GM19463 (cell line): ENCODE measurements around the gene PAAF1.

Experiments
- ATAC-seq: cut with Tn5 transposase; IDR thresholded peaks from one replicate; pipeline ENCODE4 v1.9.1; 2021; ENCODE audit warnings: mild to moderate bottlenecking, moderate library complexity; ENCODE audit not compliant: unreplicated experiment

The PAAF1 gene

DNA sequence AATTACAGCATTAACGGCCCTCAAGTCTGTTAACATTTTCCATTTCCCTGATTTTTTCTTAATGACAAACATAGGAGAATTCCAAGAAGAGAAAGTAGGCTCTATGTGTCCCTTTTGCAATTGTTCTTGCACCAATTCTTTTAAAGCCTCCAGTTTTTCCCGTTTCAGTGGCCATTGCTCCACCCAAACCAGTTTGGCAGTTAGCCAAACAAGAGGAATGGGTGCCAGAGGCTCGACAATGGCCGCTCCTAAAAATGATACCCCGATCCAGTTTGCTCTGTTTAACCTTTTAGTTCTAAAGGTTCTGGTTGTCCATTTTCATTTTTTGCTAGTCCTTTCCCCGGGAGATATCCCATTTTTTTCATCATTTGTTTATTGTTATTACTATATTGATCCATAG lies 67.3 kb downstream of the PAAF1 start:
- no peak for ATAC-seq

DNA sequence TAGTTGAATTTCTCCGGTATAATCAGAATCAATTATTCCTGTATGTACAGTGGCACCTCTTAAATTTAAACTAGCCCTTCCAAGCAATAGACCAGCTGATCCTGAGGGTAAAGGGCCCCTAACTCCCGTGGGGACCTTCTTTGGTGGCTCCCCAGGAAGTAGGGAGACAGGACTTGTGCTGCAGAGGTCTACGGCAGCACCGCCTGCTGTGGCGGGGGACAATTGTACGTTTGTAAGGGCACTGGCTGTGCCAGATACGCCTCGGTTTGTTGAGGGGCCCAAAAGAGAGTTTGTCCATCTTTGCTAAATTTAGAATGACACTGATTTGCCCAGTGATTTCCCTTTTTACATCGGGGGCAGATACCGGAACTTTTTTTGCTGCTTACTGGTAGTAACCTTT lies 68.1 kb downstream of the PAAF1 start:
- no peak for ATAC-seq

DNA sequence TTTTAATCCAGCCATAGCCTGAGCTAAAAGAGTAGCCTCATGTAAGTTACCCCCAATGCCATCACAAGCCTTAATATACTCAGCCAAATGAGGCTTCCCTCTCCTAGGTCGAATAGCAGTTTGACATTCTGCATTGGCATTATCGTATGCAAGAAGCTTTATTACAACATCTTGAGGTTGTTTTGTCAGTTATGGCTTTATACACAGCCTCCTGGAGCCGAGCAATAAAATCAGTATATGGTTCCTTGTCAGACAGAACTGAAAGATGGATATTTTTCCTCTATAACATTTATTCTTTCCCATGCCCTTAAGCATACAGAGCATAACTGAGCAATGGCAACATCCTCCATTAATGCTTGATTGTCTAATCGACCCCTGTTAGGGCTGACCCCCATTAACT lies 68.6 kb downstream of the PAAF1 start:
- no peak for ATAC-seq

DNA sequence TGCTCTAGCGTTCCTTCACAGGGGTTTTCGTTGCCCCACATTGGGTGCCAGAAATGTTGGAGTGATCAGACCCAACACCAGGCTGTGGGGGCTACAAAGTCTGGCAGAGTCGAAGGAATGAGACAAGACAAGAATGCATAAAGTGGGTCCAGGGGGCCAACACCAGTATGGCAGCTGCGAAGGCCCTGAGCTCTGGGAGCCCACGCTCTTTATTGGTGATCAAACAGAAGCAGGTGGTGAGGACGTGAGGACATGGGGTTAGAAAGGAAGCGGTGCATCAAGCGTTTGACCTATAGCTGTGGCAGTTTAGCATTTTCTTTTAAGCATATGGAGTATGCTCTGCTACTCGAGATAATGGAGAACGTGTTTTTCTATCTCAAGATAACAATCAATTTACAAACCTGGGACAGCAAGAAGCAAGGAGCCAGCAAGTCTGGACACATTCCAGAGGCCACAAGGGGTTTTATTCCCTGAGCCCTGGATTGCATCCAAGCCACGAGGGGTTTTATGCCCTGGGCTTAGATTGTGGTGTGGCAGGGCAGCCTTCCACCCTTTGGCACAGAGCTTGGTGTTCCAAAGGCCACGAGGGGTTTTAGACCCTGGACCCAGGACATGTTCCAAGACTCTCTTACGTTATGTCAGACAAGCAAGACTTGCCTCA lies 70.1 kb downstream of the PAAF1 start:
- ATAC-seq, result no peak

DNA sequence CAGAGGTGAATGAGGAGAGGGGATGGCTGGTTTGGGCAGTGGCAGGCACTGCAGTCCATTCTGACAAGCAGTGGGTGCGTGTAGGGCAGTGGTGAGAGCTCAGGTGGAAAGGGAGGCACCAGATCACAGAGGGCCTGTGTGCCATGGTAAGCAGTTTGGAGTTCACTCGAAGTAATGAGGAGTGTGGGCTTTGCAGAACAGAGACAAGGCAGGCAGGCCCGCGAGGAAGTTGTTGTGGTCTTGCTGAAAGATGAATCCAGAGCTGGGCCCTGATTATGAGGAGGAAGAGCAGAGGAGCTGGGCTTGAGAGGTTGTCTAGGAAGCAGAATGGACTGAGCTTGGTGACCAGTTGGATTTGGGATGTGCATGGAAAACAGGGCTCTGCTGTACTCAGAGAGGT lies 72.4 kb downstream of the PAAF1 start:
- no peak for ATAC-seq

DNA sequence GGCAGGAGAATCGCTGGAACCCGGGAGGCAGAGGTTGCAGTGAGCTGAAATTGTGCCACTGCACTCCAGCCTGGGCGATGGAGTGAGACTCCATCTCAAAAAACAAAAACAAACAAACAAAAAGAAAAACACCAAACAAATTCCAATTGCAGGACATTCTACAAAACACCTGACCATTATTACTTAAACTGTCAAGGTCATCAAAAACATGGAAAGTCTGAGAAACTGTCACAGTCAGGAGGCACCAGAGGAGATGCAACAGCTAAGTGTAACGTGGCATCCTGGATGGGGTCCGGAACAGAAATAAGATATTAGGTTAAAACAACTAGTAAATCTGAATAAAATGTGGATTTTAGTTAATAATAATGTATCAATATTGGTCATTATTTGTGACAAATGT lies 73.1 kb downstream of the PAAF1 start:
- no peak for ATAC-seq

DNA sequence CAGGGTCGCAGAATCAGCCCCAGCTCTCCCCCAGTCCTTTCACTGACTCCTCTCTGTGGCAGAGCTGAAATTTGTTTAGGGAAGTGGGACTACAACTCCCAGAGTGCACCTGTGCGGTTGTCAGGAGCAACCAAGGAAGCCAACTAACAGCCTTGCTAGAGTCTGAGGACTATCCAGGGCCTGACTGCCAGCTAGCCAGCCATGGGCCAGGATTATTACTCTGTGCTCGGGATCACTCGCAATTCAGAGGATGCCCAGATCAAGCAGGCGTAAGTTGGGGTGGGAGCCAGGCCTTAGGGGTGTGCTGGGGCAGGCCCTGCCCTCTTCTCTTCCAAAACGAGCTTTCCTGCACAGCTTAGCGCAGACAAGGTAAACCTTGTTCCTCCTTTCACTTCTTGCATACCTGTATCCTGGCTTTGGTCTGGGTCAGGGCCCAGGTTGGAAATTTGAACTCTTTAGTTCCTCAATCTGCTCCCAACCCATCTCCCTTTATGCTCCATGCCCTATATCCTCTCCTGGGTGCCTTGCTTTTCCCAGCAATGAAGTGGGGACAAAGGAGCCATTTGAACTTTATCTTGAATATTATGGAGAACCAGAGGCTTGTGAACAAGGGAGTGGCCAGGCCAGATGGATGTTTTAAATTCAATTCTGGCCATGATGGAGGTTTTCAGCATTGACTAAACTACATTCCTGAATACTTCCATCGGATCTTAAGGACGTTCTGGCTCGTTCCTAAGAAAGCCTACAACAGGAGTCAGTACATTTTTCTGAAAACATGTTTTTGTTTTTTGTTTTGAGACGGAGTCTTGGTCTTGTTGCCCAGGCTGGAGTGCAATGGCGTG lies 74.3 kb downstream of the PAAF1 start, which contains the start of gene DNAJB13:
TSS of gene DNAJB13 (plus strand) at position 158 of the 842 bp plus-strand sequence. CDS start at position 202, 44 bp downstream.
- ATAC-seq, result peak; percentile 93

DNA sequence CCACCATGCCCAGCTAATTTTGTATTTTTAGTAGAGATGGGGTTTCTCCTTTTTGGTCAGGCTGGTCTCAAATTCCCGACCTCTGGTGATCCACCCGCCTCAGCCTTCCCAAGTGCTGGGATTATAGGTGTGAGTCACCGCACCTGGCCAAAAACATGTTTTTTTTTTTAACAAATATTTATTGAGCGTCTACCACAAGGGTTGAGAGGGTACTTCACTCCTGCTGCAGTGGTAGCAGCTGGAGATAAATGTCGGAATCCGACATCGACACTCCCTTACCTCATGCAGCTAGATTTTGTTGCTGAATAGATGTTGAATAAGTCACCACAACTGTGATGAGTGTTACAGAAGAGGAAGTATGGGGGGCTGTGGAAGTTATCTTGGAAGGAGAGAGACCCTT lies 75.0 kb downstream of the PAAF1 start:
- ATAC-seq, result no peak

DNA sequence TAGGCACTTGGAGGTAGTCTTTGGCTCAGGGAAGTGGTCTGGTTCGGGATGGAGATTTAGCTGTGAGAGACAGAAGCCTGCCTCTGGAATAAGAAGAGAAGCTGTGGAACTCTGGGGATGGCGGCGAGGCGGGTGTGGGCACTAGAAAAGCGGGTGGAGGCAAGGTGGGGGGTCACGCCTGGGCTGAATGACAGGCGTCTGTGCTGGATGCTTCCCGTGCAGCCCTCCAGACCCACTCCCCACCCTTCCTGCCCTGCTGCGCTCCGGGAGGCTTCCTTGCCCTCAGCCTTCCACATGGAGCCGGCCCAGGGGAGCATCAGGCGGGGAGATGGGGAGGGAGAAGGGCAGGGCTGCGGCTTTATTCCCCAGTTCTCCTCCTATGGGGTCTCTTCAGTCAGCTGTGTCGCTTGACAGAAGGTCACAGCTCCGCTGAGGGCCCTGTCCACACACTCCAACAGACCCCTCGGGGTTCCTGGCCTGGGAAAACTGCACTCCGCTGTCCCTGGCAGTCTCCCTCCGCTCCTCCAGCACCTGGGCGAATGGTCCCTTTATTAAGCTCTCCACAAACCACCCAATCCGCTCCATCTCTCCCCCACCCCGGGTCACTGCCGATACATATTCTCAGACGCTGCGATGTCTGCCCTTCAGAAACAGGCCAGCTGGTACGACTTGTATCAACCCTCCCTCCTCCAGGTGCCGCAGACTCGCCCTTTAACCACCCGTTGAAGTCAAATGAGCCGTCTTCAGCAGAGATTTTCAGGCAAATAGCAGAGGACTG lies 80.3 kb downstream of the PAAF1 start:
- no peak for ATAC-seq

DNA sequence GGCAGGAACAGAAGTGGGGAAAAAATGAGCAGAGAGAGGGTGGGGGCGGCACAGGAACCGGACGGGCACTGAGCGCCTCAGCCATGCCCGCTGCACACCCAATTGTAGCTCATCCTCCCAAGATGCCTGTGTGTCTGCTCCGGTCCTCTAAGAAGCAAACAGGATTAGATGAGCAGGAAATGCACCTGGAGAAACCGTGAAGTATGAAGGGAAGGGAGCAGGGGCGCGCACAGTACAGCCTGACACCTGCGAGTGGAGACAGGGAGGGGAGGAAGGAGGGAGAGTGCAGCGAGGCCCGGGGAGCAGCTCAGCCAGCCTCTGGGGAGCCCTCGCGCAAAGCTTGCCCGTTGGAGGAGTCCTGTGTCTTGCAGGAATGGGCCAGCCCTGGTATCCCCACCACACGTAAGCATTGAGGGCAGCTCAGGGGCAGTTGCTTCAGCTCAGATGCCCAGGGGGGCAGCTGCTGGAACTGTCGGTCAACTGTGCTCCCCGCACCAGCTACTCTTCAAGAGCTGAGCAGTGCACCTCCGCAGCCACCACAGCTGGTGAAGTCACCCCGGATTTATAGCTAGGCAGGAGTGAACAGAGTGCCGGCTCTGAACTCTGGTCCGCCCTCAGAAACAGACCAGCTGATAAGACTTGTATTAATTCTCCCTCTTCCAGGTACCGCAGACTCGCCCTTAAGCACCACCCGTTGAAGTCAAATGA lies 81.0 kb downstream of the PAAF1 start:
- no peak for ATAC-seq

DNA sequence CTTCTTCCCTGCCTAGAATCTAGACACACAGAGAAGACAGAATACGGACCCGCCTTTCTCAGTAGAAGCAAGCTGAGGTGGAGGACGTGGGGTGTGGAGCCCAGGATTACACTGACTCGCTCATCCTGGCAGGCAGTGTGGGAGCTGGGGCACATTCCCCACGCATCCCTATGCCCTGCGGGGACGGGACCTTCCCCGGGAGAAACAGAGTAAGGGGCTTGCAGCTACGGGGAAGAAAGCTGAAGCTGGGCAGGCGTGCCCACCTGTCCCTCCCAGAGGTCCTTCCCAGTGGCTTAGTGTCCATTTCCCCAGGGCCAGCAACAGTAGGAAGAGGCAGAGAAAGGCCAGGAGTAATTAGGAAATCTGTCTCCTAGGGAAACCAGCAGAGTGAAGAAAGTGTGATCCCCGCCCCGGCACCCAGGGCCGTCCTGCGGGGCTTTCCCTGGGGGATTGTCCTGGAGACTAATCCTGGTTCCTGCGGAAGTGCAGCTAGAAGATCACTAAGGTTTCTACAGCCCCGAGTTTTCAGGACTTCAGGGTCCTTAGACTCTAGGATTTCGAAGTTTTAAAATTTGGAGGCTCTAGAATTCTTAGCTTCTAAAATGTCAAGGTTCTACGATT lies 81.8 kb downstream of the PAAF1 start:
- no peak for ATAC-seq

DNA sequence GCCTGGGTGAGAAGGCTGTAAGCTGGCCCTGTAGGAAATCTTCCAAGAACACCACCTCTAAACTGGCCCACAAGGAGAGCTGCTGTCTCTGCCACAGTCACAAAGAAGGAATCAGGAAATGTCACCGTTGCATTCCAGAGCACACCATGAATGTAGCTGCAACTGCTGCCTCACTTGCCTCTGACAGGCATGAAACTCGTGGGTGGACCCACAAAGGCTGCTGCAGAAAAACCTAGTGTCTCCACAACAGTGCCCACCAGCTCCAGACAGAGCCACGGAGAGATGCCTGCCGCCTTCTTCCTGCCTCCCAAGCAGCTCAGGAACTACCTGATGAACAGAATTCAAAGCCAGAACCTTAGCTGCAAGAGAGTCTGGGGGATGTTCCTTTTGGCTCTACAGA lies 84.5 kb downstream of the PAAF1 start:
- no peak for ATAC-seq

DNA sequence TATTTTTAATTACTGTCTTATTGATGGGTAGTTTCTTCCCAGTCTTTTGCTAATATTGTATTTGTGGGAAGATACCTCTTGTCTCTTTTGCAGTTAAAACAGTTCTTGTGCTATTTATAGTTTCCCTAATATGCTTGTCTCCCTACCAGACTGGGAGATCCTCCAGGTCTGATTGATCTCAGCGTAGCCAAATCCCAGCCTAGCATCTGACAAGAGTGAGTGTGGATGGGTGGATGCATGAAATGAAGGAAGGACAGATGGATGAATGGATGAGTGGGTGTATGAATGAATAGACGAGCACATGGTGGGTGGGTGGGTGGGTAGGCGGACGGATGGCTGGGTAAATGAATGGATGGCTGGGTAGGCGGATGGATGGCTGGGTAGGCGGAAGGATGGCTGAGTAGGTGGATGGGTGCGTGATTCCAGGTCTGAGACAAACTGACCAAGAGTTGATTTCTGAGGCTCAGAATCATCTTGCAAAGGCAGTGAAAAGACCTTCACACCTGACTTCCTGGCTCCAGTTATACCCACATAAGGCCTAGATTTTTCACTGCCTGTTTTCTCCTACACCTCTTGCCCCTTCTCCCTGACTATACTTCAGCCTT lies 85.4 kb downstream of the PAAF1 start:
- no peak for ATAC-seq

DNA sequence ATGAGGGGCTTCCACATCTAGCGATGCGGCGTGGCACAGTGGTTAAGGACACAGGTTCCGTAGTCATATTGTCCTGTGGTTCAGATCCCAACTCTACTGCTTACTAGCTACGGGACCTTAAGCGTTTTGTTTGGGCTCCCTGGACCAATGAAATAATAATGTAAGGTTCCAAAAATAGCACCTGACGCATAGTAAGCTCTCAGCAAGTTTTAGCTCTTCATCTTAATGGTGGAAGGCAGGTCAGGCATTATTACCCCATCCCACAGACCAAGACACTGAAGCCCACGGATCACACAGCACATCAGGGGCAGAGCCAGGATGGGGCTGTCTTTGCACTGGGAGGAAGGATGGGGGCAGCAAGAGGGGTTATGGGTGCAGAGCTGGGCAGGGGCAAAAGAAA lies 87.1 kb downstream of the PAAF1 start:
- ATAC-seq, result no peak

DNA sequence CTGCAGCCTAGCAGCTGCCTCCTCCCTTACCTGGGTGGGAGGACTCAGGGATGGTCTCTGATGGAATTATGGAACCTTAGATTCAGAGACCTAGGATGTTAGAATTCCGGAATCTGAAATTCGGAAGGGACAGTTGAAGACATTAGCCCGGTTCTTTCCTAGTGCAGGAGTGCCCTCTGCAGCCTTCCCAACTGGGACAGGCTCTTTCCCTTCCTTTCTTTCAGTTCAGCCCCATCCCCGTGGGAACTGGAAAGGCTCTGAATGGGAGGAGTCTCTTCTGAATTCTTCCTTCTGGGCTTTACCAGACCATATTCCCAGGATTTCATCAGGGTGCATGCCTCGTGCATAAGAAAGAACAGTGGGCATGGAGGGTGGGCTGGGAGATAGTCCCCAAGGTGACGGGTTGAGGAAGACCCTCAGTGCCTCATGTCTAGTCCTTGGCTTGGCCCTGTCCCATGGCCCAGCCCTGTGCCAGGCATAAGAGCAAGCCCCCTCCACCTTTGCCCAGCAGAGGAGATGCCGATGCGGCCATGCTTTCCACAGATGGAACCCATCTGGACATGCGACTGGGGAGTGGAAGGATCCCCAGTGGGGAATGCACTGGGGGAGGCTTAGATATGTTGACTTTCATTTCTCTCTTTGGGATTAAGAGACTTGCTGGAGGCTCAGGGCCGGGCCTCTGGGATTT lies 88.4 kb downstream of the PAAF1 start:
- ATAC-seq, result no peak

DNA sequence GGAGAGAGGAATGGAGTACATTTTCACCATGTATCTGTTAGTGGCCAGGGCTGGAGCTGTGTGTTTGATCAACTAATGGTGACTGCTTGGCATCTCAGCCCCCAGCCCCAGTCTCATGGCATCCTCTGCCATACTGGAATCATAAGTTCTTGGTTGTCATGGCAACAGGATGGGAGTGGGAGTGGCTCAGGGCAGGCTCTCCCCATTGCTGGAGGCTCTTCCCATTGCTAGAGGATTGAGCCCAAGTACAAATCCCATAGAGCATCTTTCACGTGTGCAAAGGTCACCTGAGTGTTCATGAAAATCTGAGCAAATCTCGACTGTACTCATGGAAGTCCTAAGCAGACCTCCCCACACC lies 88.9 kb downstream of the PAAF1 start:
- ATAC-seq, result no peak

DNA sequence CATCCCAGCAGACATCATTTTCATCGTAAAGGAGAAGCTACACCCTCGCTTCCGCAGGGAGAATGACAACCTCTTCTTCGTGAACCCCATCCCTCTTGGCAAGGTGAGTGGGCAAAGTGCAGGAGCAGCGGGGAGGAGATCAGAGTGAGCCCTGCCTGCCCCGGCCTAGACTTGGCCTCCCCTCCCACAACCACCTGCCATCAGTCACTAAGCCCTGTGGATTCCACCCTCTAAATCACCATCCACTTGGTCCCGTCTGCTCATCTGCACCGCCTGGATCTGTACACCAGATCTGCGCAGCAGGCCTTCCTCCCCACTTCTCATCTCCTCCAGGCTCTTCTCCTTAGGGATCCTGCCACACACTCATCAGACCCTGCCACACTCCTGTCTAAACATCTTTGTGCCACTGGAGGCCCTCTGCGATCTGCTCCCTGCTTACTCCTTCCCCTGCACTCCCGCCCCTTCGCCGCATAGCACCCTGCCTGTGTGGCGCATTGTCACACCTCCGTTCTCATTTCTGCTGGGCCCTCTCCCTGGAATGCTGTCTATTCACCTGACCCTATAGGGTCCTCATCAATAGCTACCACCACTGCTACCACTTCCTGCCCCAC lies 91.7 kb downstream of the PAAF1 start:
- no peak for ATAC-seq

DNA sequence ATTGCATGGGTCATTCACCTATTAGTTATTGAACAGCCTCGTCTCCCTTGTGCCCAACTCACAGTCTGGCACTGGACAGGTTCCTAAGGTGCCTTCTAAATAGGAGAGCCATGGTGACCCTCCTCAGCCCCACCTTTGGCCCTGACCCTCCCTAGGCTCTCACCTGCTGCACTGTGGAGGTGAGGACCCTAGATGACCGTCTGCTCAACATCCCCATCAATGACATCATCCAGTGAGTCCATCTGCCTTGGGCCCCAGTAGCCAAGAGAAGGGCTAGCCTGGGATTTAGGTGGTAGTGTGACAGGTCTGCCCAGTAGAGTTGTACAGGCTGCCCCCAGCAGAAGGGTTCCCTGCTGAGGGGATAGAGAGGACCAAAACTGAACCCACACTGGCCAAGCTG lies 92.3 kb downstream of the PAAF1 start:
- no peak for ATAC-seq
